HCT116 (cell line): ENCODE measurements around the gene MAP4K1.

Source experiments
- EZH2 ChIP-seq: fragments of 200-600 bp; sonication (generic); IDR thresholded peaks from 2 replicates; pipeline ENCODE4 v1.6.1; 2017; ENCODE audit warnings: antibody characterized with exemption, mixed run types
- EZH2phosphoT487 ChIP-seq: fragments of 200-600 bp; IDR thresholded peaks from 2 replicates; pipeline ENCODE4 v1.6.1; 2018; ENCODE audit warnings: antibody characterized with exemption, borderline replicate concordance
- JUND ChIP-seq: IDR thresholded peaks from 2 replicates; pipeline ENCODE4 v1.6.1; 2012
- POLR2A ChIP-seq: IDR thresholded peaks from 2 replicates; pipeline ENCODE4 v1.7.0; 2011; ENCODE audit warnings: borderline replicate concordance; ENCODE audit not compliant: insufficient read depth, insufficient read length; ENCODE audit errors: extremely low read depth
- POLR2AphosphoS5 ChIP-seq: IDR thresholded peaks from 2 replicates; pipeline ENCODE4 v1.6.1; 2011; ENCODE audit warnings: mild to moderate bottlenecking, low read depth, low read length, moderate library complexity
- RAD21 ChIP-seq: IDR thresholded peaks from 2 replicates; pipeline ENCODE4 v1.6.1; 2012; ENCODE audit warnings: low read depth, mild to moderate bottlenecking
- TF ChIP-seq, protein P1 (sequence below), 3 experiments: fragments of 200-600 bp in 1 of 3; sonication (generic) in 1 of 3; IDR thresholded peaks in 2 of 3; conservative IDR thresholded peaks in 1 of 3; 2 replicates each; pipeline ENCODE4 v1.5.1; 2012 to 2017; ENCODE audit warnings: low read depth in 2 of 3, low read length in 2 of 3, antibody characterized with exemption in 1 of 3, borderline replicate concordance in 1 of 3, control low read depth in 1 of 3, mild to moderate bottlenecking in 1 of 3, mixed read lengths in 1 of 3, mixed run types in 1 of 3, moderate library complexity in 1 of 3; ENCODE audit not compliant: insufficient read depth in 1 of 3

DNA sequence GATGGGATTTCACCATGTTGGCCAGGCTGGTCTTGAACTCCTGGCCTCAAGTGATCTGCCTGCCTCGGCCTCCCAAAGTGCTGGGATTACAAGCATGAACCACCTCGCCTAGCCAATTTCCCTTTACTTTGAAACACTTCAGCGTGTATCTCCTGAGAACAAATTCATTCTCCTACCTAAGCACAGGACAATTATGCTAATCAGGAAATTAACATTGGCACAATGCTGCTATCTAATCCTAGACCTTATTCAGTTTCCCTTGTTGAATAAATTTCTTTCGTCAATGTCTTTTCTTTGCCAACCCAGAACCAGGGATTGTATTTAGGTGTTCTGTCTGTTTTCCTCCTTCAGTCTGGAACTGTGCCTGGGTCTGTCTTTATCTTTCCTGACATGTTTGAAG lies 67.8 kb downstream of the MAP4K1 start:
- TF ChIP-seq RAD21 (no peak), EZH2phosphoT487 (no peak), POLR2AphosphoS5 (no peak), POLR2A (no peak), JUND (no peak), EZH2 (no peak)
- TF ChIP-seq, protein P1, sequence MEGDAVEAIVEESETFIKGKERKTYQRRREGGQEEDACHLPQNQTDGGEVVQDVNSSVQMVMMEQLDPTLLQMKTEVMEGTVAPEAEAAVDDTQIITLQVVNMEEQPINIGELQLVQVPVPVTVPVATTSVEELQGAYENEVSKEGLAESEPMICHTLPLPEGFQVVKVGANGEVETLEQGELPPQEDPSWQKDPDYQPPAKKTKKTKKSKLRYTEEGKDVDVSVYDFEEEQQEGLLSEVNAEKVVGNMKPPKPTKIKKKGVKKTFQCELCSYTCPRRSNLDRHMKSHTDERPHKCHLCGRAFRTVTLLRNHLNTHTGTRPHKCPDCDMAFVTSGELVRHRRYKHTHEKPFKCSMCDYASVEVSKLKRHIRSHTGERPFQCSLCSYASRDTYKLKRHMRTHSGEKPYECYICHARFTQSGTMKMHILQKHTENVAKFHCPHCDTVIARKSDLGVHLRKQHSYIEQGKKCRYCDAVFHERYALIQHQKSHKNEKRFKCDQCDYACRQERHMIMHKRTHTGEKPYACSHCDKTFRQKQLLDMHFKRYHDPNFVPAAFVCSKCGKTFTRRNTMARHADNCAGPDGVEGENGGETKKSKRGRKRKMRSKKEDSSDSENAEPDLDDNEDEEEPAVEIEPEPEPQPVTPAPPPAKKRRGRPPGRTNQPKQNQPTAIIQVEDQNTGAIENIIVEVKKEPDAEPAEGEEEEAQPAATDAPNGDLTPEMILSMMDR (IDR thresholded peaks at IDR 0.05 in 2 of 3, conservative IDR thresholded peaks at IDR 0.05 in 1 of 3; ENCODE audit: borderline replicate concordance in 1 of 3, insufficient read depth in 1 of 3, low read depth in 2 of 3, low read length in 2 of 3) = no peak
